ENCODE measurements around the gene VRK1.

Gene VRK1

DNA sequence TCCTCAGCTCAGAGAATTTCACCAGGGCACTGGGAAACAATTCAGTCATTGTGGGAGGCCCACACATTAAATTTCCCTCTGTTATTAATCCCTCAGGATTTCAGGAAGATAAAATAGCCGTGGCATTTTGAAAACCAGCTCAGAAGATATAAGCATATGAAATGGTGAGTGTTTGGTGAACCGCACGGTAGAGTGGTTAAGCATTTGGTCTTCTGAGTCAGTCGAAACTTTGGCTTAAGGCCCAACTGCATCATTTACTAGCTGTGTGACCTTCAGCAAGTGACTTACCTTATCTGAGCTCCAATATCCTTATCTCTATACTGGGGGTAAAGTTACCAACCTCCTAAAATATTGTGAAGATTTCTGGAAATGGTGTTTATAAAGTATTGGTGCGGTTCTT is 5.2 kb upstream of the VRK1 start:
- no peak for DNase-seq

DNA sequence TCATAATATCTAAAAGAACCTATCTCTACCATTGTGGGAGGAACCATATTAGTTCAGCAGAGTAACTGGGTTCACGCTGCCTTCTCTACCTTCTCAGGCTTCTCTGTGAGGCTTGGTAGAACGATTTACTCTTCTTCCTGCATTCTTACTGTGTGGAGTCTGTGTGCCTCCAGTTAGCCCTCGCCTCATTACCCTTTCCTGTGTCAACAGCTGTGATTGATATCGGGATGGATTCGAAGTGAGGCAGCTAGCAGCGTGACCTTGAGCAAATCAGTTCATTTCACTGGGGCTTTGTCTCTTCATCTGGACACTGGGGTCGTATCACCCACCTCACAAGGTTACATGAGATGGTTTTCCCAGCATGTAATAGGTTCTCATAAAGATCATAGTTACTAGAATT is 4.6 kb upstream of the VRK1 start:
- DNase-seq, result no peak

- no peak for DNase-seq
Observed at GRCh38 chr14:96793547-96793946, 3.6 kb upstream of the VRK1 start.

GRCh38 chr14:96795109-96795828 is 1.9 kb upstream of the VRK1 start:
- DNase-seq, result peak in 1 of 2 donors; percentile 8

- DNase-seq, result peak; percentile 10 to 26
Observed at GRCh38 chr14:96797582-96798349, 584 bp downstream of the VRK1 start.

DNA sequence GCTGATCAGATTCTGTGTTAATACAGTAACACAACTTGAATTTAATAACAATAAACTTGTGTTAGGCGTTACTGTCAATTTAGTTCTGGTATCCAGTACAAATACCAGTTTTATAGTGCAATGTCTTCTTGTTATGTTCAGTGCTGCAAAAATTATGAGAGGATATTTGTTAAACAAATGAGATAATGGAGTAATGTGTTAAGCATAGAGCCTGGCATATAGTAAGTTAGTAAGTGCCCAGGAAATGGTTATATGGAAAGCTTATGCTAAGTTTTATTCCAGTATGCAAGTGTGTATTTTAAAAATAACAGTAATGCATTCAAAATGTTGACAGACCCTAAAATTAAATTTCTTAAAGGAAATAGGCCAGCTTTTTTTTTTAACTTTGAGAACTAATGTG is 1.8 kb downstream of the VRK1 start:
- DNase-seq, result no peak

- no peak for DNase-seq
Observed at GRCh38 chr14:96799489-96800054, 2.4 kb downstream of the VRK1 start.

- no peak for DNase-seq
Observed at GRCh38 chr14:96801931-96802330, 4.7 kb downstream of the VRK1 start.

DNA sequence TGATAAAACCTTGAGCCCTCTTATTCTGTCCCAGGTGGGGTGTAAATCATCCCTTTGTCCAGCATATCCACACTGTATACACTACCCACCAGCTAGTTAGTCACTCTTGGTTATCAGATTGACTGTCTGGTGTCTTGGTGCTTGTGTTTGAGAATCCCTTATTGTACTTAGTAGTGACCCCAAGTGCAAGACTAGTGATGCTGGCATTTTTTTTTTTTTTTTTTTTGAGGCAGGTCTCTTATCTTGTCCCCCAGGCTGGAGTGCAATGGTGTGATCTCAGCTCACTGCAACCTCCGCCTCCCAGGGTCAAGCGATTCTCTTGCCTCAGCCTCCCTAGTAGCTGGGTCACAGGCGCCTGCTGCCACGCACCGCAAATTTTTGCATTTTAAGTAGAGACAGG is 5.8 kb downstream of the VRK1 start:
- DNase-seq, result no peak

DNA sequence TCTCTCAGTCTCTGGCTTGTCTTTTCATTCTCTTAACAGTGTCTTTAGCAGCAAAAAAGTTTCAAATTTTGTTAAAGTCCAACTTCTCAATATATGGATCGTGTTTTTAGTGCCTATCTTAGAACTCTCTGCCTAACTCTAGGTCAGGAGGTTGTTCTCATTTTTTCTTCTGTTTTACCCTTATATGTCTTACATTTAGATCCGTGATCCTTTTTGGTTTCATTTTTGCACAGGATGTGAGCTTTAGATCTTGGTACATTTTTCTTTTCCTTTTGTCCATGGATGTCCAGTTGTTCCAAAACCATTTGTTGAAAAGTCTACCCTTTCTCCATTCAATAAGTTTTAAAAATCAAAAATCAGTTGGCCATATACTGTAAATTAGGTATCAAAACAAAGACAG is 6.8 kb downstream of the VRK1 start:
- no peak for DNase-seq

GRCh38 chr14:96804895-96805294 is 7.7 kb downstream of the VRK1 start:
- DNase-seq, result no peak

DNA sequence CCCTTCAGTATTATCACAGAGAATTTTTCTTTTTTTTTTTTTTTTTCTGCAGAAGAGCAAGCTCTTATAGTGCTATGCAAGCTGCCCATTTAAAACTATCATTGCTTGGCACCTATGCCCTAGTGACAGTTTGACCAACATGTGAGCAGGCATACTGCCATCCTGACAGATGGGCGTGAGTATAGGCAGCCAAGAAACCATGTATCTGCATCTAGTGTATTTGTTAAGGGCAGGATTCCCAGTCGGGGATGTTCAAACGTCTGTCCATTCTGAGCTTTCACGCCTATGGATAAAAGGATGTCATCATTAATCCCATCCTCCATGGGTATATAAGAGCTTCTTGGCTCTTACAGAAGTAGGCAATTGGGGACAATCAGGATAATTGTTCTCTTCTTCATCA is 8.8 kb downstream of the VRK1 start:
- DNase-seq, result no peak

GRCh38 chr14:96806836-96807235 is 9.7 kb downstream of the VRK1 start:
- DNase-seq, result no peak

- DNase-seq, result no peak
Observed at GRCh38 chr14:96808619-96809406, 11.6 kb downstream of the VRK1 start.

DNA sequence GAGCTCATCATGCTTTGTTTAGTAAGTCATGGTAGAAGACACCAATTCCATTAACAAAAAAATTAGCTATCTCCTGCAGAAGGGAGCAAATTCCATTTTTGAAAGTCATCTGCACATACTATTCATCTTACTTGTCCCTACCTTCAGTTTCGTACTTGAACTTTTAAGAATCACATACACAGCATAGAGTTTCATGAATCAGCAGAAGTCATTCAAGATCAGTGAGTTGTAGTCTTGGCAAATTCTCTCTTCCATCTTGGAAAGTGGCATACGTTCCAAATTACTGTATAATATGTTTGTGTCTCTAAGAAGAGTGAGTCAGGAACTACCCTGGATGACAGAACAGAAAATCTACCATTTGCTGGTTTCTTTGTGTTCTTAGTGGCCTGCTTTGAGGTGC is 14.1 kb downstream of the VRK1 start:
- no peak for DNase-seq

DNA sequence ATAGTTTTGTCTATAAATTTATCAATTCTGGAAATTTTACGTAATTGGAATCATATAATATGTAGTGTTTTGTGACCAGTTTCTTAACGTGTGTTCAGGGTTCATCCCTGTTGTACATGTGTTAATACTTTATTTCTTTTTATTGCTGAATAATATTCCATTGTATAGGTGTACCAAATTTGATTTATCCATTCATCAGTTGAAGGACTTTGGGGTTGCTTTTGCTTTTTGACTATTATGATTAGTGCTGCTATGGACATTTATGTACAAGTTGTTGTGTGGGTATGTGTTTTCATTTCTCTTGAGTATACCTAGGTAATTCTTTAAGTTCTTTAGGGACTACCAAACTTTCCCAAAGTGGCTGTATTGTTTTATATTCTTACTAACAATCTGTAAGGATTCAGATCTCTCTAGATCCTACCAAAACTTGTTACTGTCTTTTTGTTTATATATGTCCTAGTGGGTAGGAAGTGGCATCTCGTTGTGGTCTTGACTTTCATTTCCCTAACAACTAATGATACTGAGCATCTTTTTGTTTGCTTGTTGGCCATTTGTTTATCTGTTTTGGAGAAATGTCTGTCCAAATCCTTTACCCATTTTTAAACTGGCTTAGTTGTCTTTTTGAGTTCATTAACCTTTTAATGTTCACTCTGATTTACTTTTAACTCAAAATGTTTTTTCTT is 14.9 kb downstream of the VRK1 start:
- DNase-seq, result peak in 1 of 2 donors; percentile 11

GRCh38 chr14:96816281-96816680 is 19.1 kb downstream of the VRK1 start:
- no peak for DNase-seq

- DNase-seq, result no peak
Observed at GRCh38 chr14:96817750-96818666, 20.8 kb downstream of the VRK1 start.

- DNase-seq, result no peak
Observed at GRCh38 chr14:96821501-96821900, 24.3 kb downstream of the VRK1 start.

GRCh38 chr14:96823652-96824051 is 26.5 kb downstream of the VRK1 start:
- no peak for DNase-seq

GRCh38 chr14:96824283-96824682 is 27.1 kb downstream of the VRK1 start:
- DNase-seq, result no peak

- no peak for DNase-seq
Observed at GRCh38 chr14:96826818-96827217, 29.6 kb downstream of the VRK1 start.

All from CD4-positive, alpha-beta T cell treated with Interleukin-1 beta for 1 hour (primary cell).